GM12875 (cell line): ENCODE measurements around the gene ZFAND2A.
"Not testable (repeated sequence)": the region's sequence is repeated elsewhere in the genome, so short reads cannot be mapped to it uniquely, and the experiment has no call there.

Experiments
- H3K4me3 ChIP-seq: one replicate; pipeline ENCODE4 v1.5.1; 2011; ENCODE audit warnings: low read depth, low read length, control low read depth
- TF ChIP-seq, protein P1 (sequence below): IDR thresholded peaks from 2 replicates; pipeline ENCODE4 v1.5.1; 2011; ENCODE audit warnings: low read depth, mild to moderate bottlenecking, control low read depth, inconsistent platforms, low read length, moderate library complexity, borderline replicate concordance; ENCODE audit not compliant: insufficient read depth

ZFAND2A gene

DNA sequence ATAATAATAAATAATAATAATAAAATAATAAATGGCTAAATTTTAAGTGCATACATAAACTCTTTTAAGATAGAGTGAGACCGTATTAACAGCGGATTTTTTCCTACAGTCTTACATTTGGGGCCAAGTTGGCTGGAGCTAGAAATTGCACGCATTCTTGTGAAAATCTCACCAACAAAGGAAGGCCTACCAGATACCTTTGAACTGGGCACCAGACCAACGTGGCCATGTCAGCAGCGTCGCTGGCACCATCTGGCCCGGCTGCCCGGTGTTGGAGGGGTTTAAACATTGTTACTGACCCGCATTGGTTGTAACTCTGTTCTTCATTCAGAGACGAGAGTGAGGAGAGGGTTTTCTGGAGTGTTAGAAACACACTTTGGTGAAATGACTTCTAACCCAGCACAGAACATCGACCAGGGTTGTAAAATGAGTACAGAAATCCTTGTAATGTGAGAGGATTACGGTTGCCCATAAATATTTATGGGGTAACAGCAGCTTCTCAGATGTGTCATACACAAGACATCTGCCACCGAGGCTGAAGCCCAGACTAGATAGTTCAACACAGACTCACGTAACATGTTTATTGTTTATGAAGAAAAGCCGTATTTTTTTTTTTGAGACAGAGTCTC, 38.1 kb upstream of the ZFAND2A start:
- H3K4me3 ChIP-seq: no peak overlapping the region
- TF ChIP-seq, protein P1, sequence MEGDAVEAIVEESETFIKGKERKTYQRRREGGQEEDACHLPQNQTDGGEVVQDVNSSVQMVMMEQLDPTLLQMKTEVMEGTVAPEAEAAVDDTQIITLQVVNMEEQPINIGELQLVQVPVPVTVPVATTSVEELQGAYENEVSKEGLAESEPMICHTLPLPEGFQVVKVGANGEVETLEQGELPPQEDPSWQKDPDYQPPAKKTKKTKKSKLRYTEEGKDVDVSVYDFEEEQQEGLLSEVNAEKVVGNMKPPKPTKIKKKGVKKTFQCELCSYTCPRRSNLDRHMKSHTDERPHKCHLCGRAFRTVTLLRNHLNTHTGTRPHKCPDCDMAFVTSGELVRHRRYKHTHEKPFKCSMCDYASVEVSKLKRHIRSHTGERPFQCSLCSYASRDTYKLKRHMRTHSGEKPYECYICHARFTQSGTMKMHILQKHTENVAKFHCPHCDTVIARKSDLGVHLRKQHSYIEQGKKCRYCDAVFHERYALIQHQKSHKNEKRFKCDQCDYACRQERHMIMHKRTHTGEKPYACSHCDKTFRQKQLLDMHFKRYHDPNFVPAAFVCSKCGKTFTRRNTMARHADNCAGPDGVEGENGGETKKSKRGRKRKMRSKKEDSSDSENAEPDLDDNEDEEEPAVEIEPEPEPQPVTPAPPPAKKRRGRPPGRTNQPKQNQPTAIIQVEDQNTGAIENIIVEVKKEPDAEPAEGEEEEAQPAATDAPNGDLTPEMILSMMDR: no peak

DNA sequence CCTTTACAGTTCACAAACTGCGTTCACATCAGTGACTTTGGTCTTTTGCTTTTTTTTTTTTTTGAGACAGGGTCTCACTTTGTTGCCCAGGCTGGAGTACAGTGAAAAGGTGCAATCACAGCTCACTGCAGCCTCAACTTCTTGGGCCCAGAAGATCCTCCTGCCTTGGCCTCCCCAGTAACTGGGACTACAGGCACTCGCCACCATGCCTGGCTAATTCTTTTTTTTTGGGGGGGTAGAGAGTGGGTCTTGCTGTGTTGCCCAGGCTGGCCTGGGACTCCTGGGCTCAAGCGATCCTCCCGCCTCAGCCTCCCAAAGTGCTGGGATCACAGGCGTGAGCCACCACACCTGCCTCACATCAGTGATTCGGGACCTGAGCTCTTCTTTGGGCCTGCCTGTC, 37.0 kb upstream of the ZFAND2A start:
- no peak overlapping the region for H3K4me3 ChIP-seq
- TF ChIP-seq, protein P1: no peak

DNA sequence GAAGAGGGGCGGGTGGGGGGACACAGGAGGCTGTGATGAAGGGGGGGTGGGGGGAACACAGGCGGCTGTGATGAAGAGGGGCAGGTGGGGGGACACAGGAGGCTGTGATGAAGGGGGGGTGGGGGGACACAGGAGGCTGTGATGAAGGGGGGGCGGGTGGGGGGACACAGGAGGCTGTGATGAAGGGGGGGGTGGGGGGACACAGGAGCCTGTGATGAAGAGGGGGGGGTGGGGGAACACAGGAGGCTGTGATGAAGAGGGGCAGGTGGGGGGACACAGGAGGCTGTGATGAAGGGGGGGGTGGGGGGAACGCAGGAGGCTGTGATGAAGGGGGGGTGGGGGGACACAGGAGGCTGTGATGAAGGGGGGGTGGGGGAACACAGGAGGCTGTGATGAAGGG, 36.4 kb upstream of the ZFAND2A start:
- H3K4me3 ChIP-seq: not testable (repeated sequence)

DNA sequence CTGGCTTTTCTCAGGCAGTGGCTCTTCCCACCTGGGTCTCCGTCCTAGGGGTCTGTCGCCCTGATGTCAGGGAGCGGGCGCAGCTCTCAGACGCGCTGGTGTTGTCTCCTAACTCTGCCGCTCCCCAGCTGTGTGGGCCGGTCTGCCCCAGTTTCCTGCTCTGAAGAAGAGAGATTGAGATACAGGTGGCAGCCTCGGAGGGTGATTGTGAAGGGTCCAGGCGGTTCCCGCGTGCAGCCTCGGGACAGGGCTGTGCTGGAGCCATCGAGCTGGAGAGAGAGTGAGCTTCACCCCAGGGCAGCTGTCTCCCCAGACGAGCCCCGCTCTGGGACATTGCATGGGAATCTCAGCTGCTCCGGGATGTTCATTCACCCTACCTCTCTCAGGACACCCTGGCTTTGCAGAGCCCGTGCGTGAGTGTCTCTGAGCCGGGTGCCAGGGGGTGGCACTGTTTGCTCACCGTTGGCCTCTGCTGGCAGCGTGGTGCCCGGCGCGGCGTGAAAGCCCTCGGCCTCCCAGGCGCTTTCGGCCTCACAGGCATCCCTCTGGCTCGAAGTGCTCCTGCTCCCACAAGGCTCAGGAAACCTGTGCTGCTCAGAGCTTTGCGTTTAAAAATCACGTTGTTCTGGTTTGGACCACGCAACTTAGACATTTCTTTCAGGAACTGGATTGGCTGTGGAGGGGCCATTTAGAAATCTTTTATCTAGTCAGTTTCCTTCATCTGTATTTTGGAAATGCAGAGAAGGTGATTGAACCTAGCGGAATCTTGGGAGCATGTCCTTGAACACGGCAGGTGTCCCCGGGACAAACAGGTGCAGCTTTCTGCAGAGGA, 33.8 kb upstream of the ZFAND2A start:
- H3K4me3 ChIP-seq: no peak overlapping the region
- TF ChIP-seq, protein P1: no peak

DNA sequence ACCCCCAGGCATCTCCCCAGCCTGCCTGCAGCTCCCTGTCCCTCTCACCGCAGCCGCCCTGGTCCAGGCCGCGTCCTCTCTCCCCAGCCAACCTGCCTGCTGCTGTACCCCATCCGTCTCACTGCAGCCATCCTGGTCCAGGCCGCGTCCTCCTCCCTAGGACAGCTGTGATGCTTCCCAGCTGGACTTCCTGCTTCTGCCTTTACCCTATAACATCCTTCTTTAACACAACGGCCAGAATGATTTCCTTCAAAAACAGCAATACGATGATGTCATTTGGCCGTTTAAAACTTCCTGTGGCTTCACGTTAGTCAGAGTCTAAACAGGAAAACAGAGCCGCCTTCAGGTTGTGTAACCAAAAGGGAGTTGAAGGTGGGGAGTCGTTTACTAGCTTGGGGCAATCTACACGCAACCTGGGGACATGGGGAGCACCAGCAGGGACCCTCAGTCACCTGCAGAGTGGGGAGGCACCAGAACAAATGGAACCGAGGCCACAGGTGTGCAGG, 32.2 kb upstream of the ZFAND2A start:
- H3K4me3 ChIP-seq: no peak overlapping the region
- TF ChIP-seq, protein P1: no peak

DNA sequence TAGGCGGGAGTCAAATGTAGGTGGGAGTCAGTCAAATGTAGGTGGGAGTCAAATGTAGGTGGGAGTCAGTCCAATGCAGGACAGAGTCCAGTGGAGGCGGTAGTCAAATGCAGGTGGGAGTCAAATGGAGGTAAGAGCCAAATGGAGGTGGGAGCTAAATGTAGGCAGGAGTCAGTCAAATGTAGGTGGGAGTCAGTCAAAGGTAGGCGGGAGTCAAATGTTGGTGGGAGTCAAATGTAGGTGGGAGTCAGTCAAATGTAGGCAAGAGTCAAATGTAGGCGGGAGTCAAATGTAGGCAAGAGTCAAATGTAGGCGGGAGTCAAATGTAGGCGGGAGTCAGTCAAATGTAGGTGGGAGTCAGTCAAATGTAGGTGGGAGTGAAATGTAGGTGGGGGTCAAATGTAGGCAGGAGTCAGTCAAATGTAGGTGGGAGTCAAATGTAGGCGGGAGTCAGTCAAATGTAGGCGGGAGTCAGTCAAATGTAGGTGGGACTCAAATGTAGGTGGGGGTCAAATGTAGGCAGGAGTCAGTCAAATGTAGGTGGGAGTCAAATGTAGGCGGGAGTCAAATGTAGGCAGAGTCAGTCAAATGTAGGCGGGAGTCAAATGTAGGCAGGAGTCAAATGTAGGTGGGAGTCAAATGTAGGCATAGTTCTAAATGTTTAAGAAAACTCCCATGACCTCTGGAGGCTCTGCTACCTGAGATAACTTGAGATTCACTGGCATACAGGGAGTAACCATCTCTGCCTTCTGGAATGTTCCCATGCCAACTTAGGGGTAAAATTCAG, 30.2 kb upstream of the ZFAND2A start:
- TF ChIP-seq, protein P1: no peak
- H3K4me3 ChIP-seq: no peak overlapping the region

DNA sequence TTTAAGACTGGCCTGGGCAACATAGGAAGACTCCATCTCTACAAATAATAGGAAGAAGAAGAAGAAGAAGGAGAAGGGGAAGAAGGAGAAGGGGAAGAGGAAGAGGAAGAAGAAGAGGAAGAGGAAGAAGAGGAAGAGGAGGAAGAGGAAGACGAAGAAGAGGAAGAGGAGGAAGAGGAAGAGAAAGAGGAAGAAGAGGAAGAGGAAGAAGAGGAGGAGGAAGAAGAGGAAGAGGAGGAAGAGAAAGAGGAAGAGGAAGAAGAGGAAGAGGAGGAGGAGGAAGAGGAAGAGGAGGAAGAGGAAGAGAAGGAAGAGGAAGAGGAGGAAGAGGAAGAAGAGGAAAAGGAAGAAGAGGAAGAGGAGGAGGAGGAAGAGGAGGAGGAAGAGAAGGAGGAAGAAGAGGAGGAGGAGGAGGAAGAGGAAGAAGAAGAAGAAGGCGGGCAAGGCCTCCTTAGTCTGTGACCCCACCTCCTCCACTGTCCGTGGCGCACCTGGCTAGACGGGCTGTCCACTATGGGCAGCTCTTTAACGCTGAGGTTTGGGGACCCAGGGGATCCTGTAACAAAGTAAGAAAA, 28.8 kb upstream of the ZFAND2A start:
- TF ChIP-seq, protein P1: no peak
- no peak overlapping the region for H3K4me3 ChIP-seq
